Stimulated activated CD8-positive, alpha-beta memory T cell treated with anti-CD3 and anti-CD28 coated beads, Interleukin-12 subunit alpha, Interleukin-12 subunit beta, amount 100 ng/mL, for 4 hours (primary cell): ENCODE results near the gene KCNK6.
A peak's percentile ranks its signal among the peaks of the same experiment; 100 is the strongest.
"Not testable (repeated sequence)": the region's sequence is repeated elsewhere in the genome, so short reads cannot be mapped to it uniquely, and the experiment has no call there.

Experiments
- DNase-seq: peaks from one replicate; pipeline ENCODE4 v3.0.0-alpha.2; 2020; ENCODE audit warnings: low read depth

The KCNK6 gene

GRCh38 chr19:38362076-38362945 lies 42.7 kb downstream of the KCNK6 start:
- DNase-seq, result peak; percentile 32

GRCh38 chr19:38362946-38363688 lies 43.5 kb downstream of the KCNK6 start:
- DNase-seq, result not testable (repeated sequence)

- DNase-seq, result no peak
Measured at GRCh38 chr19:38367041-38367440, 47.4 kb downstream of the KCNK6 start.

- no peak for DNase-seq
Measured at GRCh38 chr19:38369584-38369983, 49.9 kb downstream of the KCNK6 start.

- no peak for DNase-seq
Measured at GRCh38 chr19:38370299-38370698, 50.7 kb downstream of the KCNK6 start.

- no peak for DNase-seq
Measured at GRCh38 chr19:38371081-38371480, 51.4 kb downstream of the KCNK6 start.

GRCh38 chr19:38373907-38374331 lies 54.3 kb downstream of the KCNK6 start:
- DNase-seq, result no peak

- peak; percentile 98 for DNase-seq
Measured at GRCh38 chr19:38374332-38375097, 54.9 kb downstream of the KCNK6 start, which contains the start of gene PSMD8. TSS of gene PSMD8 (plus strand) at chr19:38374571. CDS start at chr19:38374602, 31 bp downstream.

GRCh38 chr19:38375098-38375493 lies 55.5 kb downstream of the KCNK6 start:
- no peak for DNase-seq

GRCh38 chr19:38375748-38376147 lies 56.1 kb downstream of the KCNK6 start:
- DNase-seq, result no peak

- no peak for DNase-seq
Measured at GRCh38 chr19:38376576-38376975, 56.9 kb downstream of the KCNK6 start.

- DNase-seq, result no peak
Measured at GRCh38 chr19:38377052-38377451, 57.4 kb downstream of the KCNK6 start.

- DNase-seq, result no peak
Measured at GRCh38 chr19:38378866-38379265, 59.2 kb downstream of the KCNK6 start.

- DNase-seq, result no peak
Measured at GRCh38 chr19:38381138-38381537, 61.5 kb downstream of the KCNK6 start.
